ENCODE measurements around the gene TBC1D8. TPM values are rescaled to one million over a fixed set of nuclear protein-coding genes. Genes with fewer than 3 reads are reported as not detected.
A peak's percentile ranks its signal among the peaks of the same experiment; 100 is the strongest.

TBC1D8 gene
- total and polyA plus RNA-seq, 2 of the 13 experiments (the other 11 are each of a cell fraction or from before 2014, with no cell fraction given) = 45.1 to 95.4 TPM

DNA sequence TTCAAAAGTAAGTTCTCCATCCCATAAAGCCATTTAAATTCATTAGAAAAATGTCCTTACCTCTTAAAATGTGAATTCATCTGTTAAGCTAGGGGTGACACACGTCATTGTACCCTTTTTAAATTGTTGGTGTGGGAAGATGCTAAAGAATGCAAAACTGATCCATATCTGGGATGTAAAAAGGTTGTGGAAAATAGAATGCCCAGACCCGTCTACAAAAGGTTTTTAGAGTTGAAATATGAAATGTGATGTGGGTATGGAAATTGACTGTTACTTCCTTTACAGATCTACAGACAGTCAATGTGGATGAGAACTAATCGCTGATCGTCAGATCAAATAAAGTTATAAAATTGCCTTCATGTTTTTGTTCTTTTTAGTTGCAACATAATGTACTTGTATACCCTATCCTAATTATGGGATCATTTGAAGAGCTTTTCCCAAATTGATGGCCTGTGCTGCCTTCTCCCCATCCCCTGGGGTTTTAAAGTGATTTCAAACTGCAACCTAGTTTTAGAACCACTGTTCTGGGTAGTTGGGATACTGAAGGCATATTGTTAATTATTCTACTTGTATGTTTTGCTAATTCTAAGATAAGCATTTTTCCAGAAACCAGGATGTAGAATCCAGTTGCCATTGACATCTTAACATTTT is 145.0 kb downstream of the TBC1D8 start (continued):
- no peak for TF ChIP-seq ZMYM4 (CRISPR knock-in tag; IDR thresholded peaks at IDR 0.05)
- no peak for TF ChIP-seq MED1 (CRISPR knock-in tag; IDR thresholded peaks at IDR 0.05)
- TF ChIP-seq TAF15 (IDR thresholded peaks at IDR 0.05; ENCODE audit: low read depth, low read length, poor library complexity, severe bottlenecking) = no peak
- no peak for TF ChIP-seq ZNF615 (CRISPR knock-in tag; IDR thresholded peaks at IDR 0.05; ENCODE audit: borderline replicate concordance)
- TF ChIP-seq, protein P1, sequence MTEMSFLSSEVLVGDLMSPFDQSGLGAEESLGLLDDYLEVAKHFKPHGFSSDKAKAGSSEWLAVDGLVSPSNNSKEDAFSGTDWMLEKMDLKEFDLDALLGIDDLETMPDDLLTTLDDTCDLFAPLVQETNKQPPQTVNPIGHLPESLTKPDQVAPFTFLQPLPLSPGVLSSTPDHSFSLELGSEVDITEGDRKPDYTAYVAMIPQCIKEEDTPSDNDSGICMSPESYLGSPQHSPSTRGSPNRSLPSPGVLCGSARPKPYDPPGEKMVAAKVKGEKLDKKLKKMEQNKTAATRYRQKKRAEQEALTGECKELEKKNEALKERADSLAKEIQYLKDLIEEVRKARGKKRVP (CRISPR knock-in tag; IDR thresholded peaks at IDR 0.05) = no peak
- no peak for TF ChIP-seq ZNF207 (IDR thresholded peaks at IDR 0.05; ENCODE audit: borderline replicate concordance)
- TF ChIP-seq, protein P2, sequence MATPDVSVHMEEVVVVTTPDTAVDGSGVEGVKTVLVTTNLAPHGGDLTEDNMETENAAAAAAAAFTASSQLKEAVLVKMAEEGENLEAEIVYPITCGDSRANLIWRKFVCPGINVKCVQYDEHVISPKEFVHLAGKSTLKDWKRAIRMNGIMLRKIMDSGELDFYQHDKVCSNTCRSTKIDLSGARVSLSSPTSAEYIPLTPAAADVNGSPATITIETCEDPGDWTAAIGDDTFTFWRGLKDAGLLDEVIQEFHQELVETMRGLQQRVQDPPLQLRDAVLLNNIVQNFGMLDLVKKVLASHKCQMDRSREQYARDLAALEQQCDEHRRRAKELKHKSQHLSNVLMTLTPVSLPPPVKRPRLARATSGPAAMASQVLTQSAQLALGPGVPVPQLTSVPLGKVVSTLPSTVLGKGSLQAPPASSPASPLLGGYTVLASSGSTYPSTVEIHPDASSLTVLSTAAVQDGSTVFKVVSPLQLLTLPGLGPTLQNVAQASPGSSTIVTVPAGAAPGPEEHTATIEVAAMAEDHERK (CRISPR knock-in tag; IDR thresholded peaks at IDR 0.05; ENCODE audit: low read depth) = no peak
- TF ChIP-seq, protein P3, sequence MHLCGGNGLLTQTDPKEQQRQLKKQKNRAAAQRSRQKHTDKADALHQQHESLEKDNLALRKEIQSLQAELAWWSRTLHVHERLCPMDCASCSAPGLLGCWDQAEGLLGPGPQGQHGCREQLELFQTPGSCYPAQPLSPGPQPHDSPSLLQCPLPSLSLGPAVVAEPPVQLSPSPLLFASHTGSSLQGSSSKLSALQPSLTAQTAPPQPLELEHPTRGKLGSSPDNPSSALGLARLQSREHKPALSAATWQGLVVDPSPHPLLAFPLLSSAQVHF (CRISPR knock-in tag; IDR thresholded peaks at IDR 0.05) = no peak
- TF ChIP-seq, protein P4, sequence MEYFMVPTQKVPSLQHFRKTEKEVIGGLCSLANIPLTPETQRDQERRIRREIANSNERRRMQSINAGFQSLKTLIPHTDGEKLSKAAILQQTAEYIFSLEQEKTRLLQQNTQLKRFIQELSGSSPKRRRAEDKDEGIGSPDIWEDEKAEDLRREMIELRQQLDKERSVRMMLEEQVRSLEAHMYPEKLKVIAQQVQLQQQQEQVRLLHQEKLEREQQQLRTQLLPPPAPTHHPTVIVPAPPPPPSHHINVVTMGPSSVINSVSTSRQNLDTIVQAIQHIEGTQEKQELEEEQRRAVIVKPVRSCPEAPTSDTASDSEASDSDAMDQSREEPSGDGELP (IDR thresholded peaks at IDR 0.05; ENCODE audit: borderline replicate concordance, low read depth) = no peak
- no peak for TF ChIP-seq ZNF670 (CRISPR knock-in tag; IDR thresholded peaks at IDR 0.05; ENCODE audit: borderline replicate concordance)
- no peak for TF ChIP-seq XBP1 (CRISPR knock-in tag; IDR thresholded peaks at IDR 0.05)
- TF ChIP-seq, protein P5, sequence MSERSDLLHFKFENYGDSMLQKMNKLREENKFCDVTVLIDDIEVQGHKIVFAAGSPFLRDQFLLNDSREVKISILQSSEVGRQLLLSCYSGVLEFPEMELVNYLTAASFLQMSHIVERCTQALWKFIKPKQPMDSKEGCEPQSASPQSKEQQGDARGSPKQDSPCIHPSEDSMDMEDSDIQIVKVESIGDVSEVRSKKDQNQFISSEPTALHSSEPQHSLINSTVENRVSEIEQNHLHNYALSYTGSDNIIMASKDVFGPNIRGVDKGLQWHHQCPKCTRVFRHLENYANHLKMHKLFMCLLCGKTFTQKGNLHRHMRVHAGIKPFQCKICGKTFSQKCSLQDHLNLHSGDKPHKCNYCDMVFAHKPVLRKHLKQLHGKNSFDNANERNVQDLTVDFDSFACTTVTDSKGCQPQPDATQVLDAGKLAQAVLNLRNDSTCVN (CRISPR knock-in tag; IDR thresholded peaks at IDR 0.05; ENCODE audit: borderline replicate concordance) = no peak
- TF ChIP-seq, protein P6, sequence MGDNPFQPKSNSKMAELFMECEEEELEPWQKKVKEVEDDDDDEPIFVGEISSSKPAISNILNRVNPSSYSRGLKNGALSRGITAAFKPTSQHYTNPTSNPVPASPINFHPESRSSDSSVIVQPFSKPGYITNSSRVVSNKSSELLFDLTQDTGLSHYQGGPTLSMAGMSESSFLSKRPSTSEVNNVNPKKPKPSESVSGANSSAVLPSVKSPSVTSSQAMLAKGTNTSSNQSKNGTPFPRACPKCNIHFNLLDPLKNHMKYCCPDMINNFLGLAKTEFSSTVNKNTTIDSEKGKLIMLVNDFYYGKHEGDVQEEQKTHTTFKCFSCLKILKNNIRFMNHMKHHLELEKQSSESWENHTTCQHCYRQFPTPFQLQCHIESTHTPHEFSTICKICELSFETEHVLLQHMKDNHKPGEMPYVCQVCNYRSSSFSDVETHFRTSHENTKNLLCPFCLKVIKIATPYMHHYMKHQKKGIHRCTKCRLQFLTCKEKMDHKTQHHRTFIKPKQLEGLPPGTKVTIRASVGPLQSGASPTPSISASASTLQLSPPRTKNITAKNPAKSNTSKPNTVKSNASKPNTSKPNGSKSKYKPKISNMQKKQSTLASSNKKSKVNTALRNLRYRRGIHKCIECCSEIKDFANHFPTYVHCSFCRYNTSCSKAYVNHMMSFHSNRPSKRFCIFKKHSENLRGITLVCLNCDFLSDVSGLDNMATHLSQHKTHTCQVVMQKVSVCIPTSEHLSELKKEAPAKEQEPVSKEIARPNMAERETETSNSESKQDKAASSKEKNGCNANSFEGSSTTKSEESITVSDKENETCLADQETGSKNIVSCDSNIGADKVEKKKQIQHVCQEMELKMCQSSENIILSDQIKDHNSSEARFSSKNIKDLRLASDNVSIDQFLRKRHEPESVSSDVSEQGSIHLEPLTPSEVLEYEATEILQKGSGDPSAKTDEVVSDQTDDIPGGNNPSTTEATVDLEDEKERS (CRISPR knock-in tag; IDR thresholded peaks at IDR 0.05) = no peak
- no peak for TF ChIP-seq CBX2 (IDR thresholded peaks at IDR 0.05; ENCODE audit: low read depth, low read length)
- TF ChIP-seq CBX2 (CRISPR knock-in tag; IDR thresholded peaks at IDR 0.05; ENCODE audit: low read depth) = no peak
- peak; percentile 35; the same call in 1 of the 2 replicates for TF ChIP-seq POLR2G (IDR thresholded peaks at IDR 0.05; ENCODE audit: low read depth, low read length)
- TF ChIP-seq MED13 (CRISPR knock-in tag; IDR thresholded peaks at IDR 0.05) = no peak
- TF ChIP-seq, protein P7, sequence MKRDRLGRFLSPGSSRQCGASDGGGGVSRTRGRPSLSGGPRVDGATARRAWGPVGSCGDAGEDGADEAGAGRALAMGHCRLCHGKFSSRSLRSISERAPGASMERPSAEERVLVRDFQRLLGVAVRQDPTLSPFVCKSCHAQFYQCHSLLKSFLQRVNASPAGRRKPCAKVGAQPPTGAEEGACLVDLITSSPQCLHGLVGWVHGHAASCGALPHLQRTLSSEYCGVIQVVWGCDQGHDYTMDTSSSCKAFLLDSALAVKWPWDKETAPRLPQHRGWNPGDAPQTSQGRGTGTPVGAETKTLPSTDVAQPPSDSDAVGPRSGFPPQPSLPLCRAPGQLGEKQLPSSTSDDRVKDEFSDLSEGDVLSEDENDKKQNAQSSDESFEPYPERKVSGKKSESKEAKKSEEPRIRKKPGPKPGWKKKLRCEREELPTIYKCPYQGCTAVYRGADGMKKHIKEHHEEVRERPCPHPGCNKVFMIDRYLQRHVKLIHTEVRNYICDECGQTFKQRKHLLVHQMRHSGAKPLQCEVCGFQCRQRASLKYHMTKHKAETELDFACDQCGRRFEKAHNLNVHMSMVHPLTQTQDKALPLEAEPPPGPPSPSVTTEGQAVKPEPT (CRISPR knock-in tag; IDR thresholded peaks at IDR 0.05; ENCODE audit: low read depth) = no peak

Measured in HepG2 (cell line).